WTC11 (cell line): ENCODE measurements around the gene CHMP1A.

ENCODE experiments used
- AFF4 ChIP-seq: sonication (generic); formaldehyde crosslinking; IDR thresholded peaks from 2 replicates; pipeline ENCODE4 v1.8.1; 2023; ENCODE audit warnings: mild to moderate bottlenecking, missing genetic modification reagents, borderline replicate concordance
- ATF2 ChIP-seq: sonication (generic); formaldehyde crosslinking; IDR thresholded peaks from 2 replicates; pipeline ENCODE4 v1.8.1; 2022; ENCODE audit warnings: low read depth, missing genetic modification reagents, borderline replicate concordance
- CTCF ChIP-seq: fragments of 200-600 bp; IDR thresholded peaks from 2 replicates; pipeline ENCODE4 v1.8.0; 2022; ENCODE audit warnings: antibody characterized with exemption
- E2F4 ChIP-seq: sonication (generic); formaldehyde crosslinking; IDR thresholded peaks from 2 replicates; pipeline ENCODE4 v1.8.1; 2022; ENCODE audit warnings: low read depth, mild to moderate bottlenecking, moderate library complexity, missing genetic modification reagents, borderline replicate concordance
- FOXJ3 ChIP-seq: sonication (generic); formaldehyde crosslinking; IDR thresholded peaks from 2 replicates; pipeline ENCODE4 v1.9.0; 2021; ENCODE audit warnings: missing genetic modification reagents, mild to moderate bottlenecking, borderline replicate concordance
- FOXK1 ChIP-seq: sonication (generic); formaldehyde crosslinking; IDR thresholded peaks from 2 replicates; pipeline ENCODE4 v1.8.0; 2022; ENCODE audit warnings: mild to moderate bottlenecking, moderate library complexity, missing genetic modification reagents
- MYBL2 ChIP-seq: sonication (generic); formaldehyde crosslinking; IDR thresholded peaks from 2 replicates; pipeline ENCODE4 v1.8.1; 2023; ENCODE audit warnings: mild to moderate bottlenecking, moderate library complexity, missing genetic modification reagents
- SP1 ChIP-seq: sonication (generic); formaldehyde crosslinking; conservative IDR thresholded peaks from 2 replicates; pipeline ENCODE4 v1.8.1; 2022; ENCODE audit warnings: missing genetic modification reagents
- TCF7 ChIP-seq: sonication (generic); formaldehyde crosslinking; IDR thresholded peaks from 2 replicates; pipeline ENCODE4 v1.8.0; 2022; ENCODE audit warnings: mild to moderate bottlenecking, low read depth, missing genetic modification reagents, moderate library complexity
- USF1 ChIP-seq: sonication (generic); formaldehyde crosslinking; IDR thresholded peaks from 2 replicates; pipeline ENCODE4 v1.8.0; 2022; ENCODE audit warnings: mild to moderate bottlenecking, missing genetic modification reagents
- ZNF317 ChIP-seq: sonication (generic); formaldehyde crosslinking; IDR thresholded peaks from 2 replicates; pipeline ENCODE4 v1.8.1; 2023; ENCODE audit warnings: low read depth, mild to moderate bottlenecking, moderate library complexity, missing genetic modification reagents, borderline replicate concordance

GRCh38 chr16:89598199-89598598 lies 59.3 kb downstream of the CHMP1A start:
- TF ChIP-seq CTCF = no peak
- TF ChIP-seq SP1 (CRISPR knock-in tag) = no peak
- no peak for TF ChIP-seq TCF7 (CRISPR knock-in tag)
- no peak for TF ChIP-seq FOXJ3 (CRISPR knock-in tag)
- no peak for TF ChIP-seq USF1 (CRISPR knock-in tag)
- TF ChIP-seq ATF2 (CRISPR knock-in tag) = no peak
- TF ChIP-seq MYBL2 (CRISPR knock-in tag) = no peak
- no peak for TF ChIP-seq AFF4 (CRISPR knock-in tag)
- TF ChIP-seq ZNF317 (CRISPR knock-in tag) = no peak
- TF ChIP-seq E2F4 (CRISPR knock-in tag) = no peak
- TF ChIP-seq FOXK1 = no peak
